ENCODE results near the gene ACD.

The ACD gene

DNA sequence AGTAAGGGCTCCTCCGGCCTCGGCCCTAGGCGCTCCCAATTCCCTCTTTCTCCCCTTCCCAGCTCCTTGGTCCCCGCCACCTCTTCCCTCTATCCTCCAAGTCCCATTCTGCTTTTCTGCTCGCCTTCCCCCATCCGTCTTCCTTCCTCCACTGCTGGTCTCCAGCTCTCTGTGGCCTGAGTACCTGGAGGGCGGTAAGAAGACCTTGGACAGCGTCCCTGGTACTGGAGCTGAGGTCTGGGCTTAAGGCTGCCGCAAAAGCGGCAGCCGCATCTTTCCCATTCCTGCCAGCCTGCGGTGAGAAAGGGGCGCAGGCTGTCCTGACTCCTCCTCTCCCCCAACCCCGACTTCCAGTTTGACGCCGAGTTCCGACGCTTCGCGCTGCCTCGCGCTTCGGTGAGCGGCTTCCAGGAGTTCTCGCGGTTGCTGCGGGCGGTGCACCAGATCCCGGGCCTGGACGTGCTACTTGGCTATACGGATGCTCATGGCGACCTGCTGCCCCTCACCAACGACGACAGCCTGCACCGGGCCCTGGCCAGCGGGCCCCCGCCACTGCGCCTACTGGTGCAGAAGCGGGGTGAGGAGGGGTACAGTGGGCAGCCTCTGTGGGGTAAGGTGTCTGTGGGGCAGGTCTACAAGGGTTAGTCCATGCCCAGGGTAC is 1.2 kb upstream of the ACD start:
- H3K27me3 ChIP-seq (replicated peaks) = no peaks in the 10 kb centered on the region
- H3K36me3 ChIP-seq (replicated peaks) = no peaks in the 10 kb centered on the region
- DNase-seq = peak; percentile 25
- no peak overlapping the region for H3K27ac ChIP-seq
- TF ChIP-seq, protein P1, sequence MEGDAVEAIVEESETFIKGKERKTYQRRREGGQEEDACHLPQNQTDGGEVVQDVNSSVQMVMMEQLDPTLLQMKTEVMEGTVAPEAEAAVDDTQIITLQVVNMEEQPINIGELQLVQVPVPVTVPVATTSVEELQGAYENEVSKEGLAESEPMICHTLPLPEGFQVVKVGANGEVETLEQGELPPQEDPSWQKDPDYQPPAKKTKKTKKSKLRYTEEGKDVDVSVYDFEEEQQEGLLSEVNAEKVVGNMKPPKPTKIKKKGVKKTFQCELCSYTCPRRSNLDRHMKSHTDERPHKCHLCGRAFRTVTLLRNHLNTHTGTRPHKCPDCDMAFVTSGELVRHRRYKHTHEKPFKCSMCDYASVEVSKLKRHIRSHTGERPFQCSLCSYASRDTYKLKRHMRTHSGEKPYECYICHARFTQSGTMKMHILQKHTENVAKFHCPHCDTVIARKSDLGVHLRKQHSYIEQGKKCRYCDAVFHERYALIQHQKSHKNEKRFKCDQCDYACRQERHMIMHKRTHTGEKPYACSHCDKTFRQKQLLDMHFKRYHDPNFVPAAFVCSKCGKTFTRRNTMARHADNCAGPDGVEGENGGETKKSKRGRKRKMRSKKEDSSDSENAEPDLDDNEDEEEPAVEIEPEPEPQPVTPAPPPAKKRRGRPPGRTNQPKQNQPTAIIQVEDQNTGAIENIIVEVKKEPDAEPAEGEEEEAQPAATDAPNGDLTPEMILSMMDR (IDR thresholded peaks at IDR 0.05; ENCODE audit: low read depth, low read length, missing control alignments) = no peak
- in situ Hi-C loops (cut with HindIII; ENCODE audit: low pct_ligation_motif_present, low sequenced_read_pairs) = no loop called here
- peak overlapping the region; percentile 85 for H3K4me3 ChIP-seq (ENCODE audit: low read depth, low read length)

DNA sequence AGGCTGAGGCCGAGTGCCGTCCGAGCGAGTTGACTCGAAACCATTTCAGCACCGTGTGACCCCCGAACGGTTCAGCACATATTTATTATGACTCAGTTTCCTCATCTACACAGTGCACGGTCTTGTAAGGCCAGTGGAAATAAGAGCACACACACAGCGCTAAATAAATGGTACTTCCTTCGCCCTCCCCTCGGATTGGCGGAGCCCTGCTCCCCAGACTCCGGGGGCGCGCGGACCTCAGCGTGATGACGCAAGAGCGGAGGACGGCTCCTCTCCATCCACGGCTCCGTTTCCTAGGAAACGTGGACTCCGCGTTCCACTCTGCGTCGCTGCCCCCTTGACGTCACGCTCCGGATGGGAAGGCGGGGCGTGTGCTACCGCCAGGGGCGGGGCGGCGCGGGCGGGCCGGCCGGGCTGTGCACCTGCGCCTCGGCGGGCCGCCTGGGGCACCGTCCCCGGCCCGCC is 536 bp upstream of the ACD start, which contains the start of gene PARD6A:
TSS of gene PARD6A (plus strand) at position 397 of the 465 bp plus-strand sequence. CDS start 79 bp downstream, outside the sequence.
- H3K36me3 ChIP-seq (replicated peaks) = no peaks in the 10 kb centered on the region
- in situ Hi-C loops (cut with HindIII; ENCODE audit: low pct_ligation_motif_present, low sequenced_read_pairs) = no loop called here
- peak within 1 kb of the TSS; percentile 78 for H3K27ac ChIP-seq
- peak; percentile 89 for DNase-seq
- peak within 1 kb of the TSS; percentile 85 for H3K4me3 ChIP-seq (ENCODE audit: low read depth, low read length)
- TF ChIP-seq, protein P1 (IDR thresholded peaks at IDR 0.05; ENCODE audit: low read depth, low read length, missing control alignments) = no peak
- no peaks in the 10 kb centered on the region for H3K27me3 ChIP-seq (replicated peaks)

DNA sequence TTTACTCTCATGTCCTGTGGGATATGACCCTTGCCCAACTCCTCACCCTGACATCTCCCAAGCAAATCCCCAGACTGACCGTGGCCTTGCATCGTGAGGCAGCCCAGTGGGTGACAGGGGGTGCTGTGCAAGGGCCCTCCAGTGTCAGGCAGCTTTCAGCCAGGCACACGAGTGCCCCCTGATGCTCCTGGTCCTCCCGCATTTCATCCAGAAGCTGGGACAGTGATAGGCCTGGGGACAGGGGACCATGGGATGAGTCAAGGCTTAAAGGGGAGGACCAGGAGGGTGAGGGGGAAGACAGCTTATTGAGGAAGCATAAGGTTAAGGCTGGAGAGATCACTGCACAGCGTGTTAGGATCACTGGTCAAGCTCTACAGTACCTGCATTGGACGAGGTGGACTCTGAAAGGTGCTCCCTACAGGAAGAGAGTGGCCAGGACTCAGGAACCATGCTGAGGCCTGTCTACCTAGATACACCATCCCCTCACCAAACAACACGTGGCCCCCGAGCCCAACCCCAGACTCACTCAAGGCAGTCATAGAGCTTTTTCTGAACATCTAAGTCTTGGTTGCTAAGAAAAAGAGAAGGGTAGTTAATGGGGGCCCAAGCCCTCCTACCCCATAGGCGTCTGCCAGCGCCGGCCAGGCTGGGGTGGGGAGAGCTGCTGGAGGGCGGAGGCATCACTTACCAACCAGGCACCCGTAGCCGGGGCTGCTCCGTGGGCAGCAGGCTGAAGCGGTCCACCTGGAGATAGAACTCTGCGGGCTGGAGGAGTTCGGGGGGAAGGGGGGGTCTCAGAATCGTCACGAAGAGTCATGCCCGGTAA is 998 bp downstream of the ACD start:
- no peaks in the 10 kb centered on the region for H3K27me3 ChIP-seq (replicated peaks)
- in situ Hi-C loops (cut with HindIII; ENCODE audit: low pct_ligation_motif_present, low sequenced_read_pairs) = no loop called here
- peak overlapping the region; percentile 85 for H3K4me3 ChIP-seq (ENCODE audit: low read depth, low read length)
- H3K27ac ChIP-seq = no peak overlapping the region
- DNase-seq = no peak
- TF ChIP-seq, protein P1 (IDR thresholded peaks at IDR 0.05; ENCODE audit: low read depth, low read length, missing control alignments) = no peak
- no peaks in the 10 kb centered on the region for H3K36me3 ChIP-seq (replicated peaks)

GRCh38 chr16:67657751-67658518 is 2.1 kb downstream of the ACD start:
- DNase-seq = no peak
- in situ Hi-C loops (cut with HindIII; ENCODE audit: low pct_ligation_motif_present, low sequenced_read_pairs) = no loop called here
- Histone ChIP-seq H3K4me3 (ENCODE audit: low read depth, low read length) (no peak overlapping the region), H3K27me3 (replicated peaks) (no peaks in the 10 kb centered on the region), H3K36me3 (replicated peaks) (no peaks in the 10 kb centered on the region), H3K27ac (no peak overlapping the region)
- TF ChIP-seq, protein P1 (IDR thresholded peaks at IDR 0.05; ENCODE audit: low read depth, low read length, missing control alignments) = no peak

- Histone ChIP-seq H3K36me3 (replicated peaks) (no peaks in the 10 kb centered on the region), H3K4me3 (ENCODE audit: low read depth, low read length) (no peak overlapping the region), H3K27ac (no peak overlapping the region), H3K27me3 (replicated peaks) (peaks cover 4% of the 10 kb centered on the region)
- DNase-seq = no peak
- in situ Hi-C loops (cut with HindIII; ENCODE audit: low pct_ligation_motif_present, low sequenced_read_pairs) = no loop called here
- TF ChIP-seq, protein P1 (IDR thresholded peaks at IDR 0.05; ENCODE audit: low read depth, low read length, missing control alignments) = no peak
These were observed 2.9 kb downstream of the ACD start for GRCh38 chr16:67657017-67657608.
